Measurements from ENCODE around the gene MBIP.

Gene MBIP

GRCh38 chr14:36264595-36264994, 55.8 kb downstream of the MBIP start:
- DNase-seq (ENCODE audit: low read depth in 2 of 2), result no peak

- no peak for DNase-seq (ENCODE audit: low read depth in 2 of 2)
Observed at GRCh38 chr14:36264107-36264506, 56.3 kb downstream of the MBIP start.

DNA sequence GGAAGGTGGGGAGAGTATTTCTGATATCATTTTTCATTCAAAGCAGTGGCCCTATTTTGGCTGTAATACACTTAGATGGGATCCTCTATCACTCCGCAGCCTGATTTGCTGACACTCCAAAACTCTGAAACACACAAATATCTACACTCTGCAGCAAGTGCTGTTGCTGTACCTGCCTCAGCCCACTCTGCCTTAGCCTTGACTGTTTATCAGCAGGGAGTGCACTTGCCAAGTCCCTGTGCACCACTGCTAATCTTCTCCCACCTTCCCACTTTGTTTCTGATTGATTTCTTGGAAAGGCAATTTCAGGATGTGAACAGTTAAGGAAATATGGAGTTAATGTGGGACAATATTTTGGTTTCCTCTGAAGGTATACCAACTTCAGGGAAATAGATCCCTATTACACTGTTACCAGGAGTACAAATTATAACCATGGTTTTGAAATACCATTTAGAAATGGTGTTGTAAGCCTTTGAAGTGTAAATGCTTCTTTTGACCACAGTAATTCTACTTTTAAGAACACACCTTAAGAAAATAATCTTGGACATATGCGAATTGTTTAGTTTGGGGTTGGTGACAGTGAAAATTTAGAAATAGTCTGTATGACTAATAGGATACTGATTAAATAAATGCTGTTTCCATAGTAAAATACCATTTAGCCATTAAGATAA, 59.3 kb downstream of the MBIP start:
- no peak for DNase-seq (ENCODE audit: low read depth in 2 of 2)

GRCh38 chr14:36258241-36258640, 62.2 kb downstream of the MBIP start:
- no peak for DNase-seq (ENCODE audit: low read depth in 2 of 2)

DNA sequence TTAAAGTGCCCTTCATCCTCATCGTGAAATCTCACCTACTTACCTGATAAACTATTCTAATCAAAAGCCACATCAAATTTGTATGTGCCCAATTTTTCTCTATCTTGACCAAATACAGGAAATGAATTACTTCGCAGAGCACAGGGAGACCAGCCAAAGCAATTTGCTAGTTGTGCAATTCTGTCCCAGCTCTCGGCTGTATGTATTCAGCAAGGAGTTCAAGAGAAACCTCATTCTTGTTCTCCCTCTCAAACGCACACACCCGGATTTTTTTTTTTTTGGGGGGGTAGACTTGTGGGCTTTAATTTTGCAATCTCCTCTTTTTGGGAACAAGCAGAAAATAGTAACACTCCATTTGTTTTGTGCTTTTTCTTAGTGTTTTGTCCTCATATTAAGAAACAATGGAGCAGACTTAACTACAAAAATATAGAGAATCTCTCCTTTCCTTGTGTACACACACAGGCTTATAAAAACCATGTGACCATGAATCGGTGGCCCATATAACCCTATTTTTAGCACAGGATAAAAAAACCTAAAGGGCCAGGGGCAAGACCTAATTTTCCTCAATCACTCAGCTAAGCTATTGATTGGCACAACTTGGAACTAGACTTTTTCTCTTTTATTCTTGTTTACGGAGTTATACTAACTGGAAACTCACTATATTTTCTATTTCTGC, 64.2 kb downstream of the MBIP start:
- no peak for DNase-seq (ENCODE audit: low read depth in 2 of 2)

DNA sequence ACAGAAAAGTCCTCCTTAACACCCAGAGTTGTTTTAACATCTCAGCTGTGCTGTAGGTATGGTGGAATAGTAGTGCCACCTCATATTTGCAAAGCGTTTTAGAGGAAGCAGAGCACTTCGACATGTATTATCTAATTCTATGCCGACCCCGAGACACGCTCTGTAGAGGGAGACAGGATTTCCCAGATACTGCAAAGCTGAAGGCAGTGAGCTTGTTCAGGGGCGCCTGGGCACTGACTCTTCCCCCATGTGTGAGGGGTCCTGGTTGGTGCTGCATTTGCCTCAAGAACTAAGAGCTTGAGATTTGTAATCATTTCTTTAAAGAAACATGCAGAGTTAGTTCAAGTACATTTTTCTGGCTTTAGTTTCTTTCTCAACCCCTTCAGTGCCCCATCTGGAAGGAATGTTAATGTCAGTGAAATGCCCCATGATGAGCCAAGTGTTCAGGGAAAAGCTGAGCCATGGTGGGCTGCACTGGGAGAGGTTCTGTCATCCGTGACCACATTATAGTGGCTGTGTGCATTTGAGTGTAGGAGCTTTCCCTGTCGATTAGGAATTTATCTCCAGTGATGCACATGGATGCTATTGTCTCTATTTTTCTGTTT, 66.3 kb downstream of the MBIP start:
- no peak for DNase-seq (ENCODE audit: low read depth in 2 of 2)

Data from activated CD8-positive, alpha-beta memory T cell treated with anti-CD3 and anti-CD28 coated beads for 4 hours (primary cell).